GM12873 (cell line): Measurements from ENCODE around the gene MED27.

Source experiments
- TF ChIP-seq, protein P1 (sequence below): IDR thresholded peaks from 2 replicates; pipeline ENCODE4 v1.5.1; 2012; ENCODE audit warnings: low read depth, mild to moderate bottlenecking, moderate library complexity, low read length, control low read depth; ENCODE audit not compliant: insufficient read depth; ENCODE audit errors: missing control alignments

MED27 gene

DNA sequence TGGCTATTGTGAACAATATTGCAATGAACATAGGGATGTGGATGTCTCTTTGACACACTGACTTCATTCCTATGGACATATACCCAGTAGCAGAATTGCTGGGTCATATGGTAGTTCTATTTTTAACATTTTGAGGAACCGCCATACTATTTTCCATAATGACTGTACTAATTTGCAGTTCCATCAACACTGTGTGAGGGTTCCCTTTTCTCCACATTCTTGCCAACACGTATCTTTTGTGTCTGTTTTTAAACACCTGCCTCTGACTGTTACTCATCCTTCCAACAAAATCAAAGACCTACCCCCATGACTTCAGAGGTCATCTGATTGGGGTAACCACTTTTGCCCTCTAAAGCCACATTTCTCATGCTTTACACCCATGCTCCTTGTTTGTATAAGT is 133.5 kb downstream of the MED27 start:
- TF ChIP-seq, protein P1, sequence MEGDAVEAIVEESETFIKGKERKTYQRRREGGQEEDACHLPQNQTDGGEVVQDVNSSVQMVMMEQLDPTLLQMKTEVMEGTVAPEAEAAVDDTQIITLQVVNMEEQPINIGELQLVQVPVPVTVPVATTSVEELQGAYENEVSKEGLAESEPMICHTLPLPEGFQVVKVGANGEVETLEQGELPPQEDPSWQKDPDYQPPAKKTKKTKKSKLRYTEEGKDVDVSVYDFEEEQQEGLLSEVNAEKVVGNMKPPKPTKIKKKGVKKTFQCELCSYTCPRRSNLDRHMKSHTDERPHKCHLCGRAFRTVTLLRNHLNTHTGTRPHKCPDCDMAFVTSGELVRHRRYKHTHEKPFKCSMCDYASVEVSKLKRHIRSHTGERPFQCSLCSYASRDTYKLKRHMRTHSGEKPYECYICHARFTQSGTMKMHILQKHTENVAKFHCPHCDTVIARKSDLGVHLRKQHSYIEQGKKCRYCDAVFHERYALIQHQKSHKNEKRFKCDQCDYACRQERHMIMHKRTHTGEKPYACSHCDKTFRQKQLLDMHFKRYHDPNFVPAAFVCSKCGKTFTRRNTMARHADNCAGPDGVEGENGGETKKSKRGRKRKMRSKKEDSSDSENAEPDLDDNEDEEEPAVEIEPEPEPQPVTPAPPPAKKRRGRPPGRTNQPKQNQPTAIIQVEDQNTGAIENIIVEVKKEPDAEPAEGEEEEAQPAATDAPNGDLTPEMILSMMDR = no peak

DNA sequence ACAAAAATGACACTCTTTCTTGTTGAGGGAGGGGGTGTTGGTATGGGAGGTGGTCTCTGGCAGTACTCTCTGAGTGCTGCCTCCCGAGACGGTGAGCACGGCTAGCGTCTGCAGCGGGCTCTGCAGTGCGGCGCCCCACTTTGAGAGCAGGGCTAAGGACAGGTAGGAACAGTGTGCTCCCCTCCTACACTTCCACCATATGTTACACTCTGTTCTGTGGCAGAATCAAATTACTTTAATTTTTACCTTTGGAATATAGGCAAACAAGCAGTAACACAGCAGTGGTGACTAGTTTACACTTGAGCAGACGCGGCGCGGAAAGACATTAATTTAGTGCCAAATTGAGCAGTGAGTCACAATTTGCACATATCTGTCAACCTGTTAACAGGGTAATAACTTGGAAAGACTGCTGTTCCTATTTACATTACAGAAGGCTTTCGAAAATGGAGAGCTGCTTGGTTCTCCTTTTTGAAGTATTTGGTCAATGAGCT is 136.3 kb downstream of the MED27 start:
- TF ChIP-seq, protein P1 = no peak

DNA sequence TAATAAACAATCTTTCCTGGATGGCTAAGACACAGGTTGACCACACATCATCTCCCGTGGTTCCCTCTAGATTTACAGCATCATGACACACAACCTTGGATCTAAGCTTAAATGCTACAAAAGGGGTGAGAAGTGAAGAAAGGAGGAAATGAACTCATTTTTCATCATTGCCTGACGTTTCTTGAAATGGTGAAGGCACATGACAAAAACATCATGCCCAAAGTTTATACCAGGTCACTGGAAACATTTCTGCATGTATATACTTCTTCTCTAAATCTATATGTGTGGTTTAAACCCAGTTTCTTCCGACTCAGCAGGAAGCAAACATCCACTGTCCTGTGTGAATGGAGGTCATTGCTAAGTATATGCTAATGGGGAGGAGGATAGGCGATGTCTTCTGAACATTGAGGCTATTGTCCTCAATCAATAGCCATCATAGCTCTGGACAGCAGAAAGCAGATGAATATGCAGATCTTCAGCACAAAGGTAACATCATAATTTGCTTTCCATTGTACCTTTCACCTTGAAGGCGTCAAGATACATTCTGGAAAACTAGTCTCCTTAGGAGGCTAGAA is 137.4 kb downstream of the MED27 start:
- TF ChIP-seq, protein P1 = no peak

- TF ChIP-seq, protein P1 = no peak
Observed at GRCh38 chr9:131937451-131937850, 142.2 kb downstream of the MED27 start.

- TF ChIP-seq, protein P1 = no peak
Observed at GRCh38 chr9:131936929-131937328, 142.7 kb downstream of the MED27 start.

- TF ChIP-seq, protein P1 = no peak
Observed at GRCh38 chr9:131934673-131935072, 145.0 kb downstream of the MED27 start.

GRCh38 chr9:131927091-131927490 is 152.6 kb downstream of the MED27 start:
- TF ChIP-seq, protein P1 = no peak
